Embryonic facial prominence (tissue), 1 donor: ENCODE measurements around the gene SCRN2.

Source experiments
- DNase-seq: peaks from one replicate; pipeline ENCODE4 v3.0.0-alpha.2; 2016; ENCODE audit errors: extremely low spot score

The SCRN2 gene

DNA sequence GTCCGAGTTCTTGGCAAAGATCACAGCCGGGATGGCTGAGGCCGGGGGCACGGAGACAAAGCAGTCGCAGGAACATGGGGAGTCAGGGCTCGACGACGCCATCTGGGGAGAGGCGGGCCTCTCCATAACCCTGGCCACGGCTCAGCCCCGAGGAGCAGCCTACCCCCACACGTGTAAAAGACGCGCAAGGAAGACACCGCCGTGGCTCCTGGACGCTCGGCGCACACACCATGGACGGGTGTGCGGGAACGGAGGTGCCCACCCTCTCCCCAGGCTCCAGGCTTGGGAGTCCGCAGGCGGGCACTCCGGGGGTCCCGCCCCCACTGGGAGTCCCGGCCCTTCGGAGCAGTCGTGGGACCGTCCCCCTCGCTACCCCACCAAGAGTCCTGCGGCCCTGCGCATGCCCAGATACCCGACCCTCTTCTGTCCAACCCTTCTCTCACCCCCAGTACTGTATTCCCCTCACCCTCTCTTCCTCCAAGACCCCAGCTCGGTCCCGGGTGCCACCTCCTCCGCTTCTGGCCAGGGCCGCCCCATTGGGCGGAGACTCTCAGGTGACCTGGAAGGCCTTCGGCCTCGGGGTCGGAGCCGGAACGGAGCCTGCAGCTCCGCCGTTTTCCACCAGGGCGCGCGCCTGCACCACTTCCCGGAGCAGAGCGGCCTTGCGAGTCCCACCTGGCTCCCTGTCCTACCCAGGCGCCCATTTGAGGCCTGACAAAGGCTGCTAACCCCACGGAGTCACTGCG is at the start of gene SCRN2:
SCRN2 (minus strand) TSS at position 532 of the 746 bp plus-strand sequence; CDS start at position 102, 430 bp downstream.
- DNase-seq = peak; percentile 63

DNA sequence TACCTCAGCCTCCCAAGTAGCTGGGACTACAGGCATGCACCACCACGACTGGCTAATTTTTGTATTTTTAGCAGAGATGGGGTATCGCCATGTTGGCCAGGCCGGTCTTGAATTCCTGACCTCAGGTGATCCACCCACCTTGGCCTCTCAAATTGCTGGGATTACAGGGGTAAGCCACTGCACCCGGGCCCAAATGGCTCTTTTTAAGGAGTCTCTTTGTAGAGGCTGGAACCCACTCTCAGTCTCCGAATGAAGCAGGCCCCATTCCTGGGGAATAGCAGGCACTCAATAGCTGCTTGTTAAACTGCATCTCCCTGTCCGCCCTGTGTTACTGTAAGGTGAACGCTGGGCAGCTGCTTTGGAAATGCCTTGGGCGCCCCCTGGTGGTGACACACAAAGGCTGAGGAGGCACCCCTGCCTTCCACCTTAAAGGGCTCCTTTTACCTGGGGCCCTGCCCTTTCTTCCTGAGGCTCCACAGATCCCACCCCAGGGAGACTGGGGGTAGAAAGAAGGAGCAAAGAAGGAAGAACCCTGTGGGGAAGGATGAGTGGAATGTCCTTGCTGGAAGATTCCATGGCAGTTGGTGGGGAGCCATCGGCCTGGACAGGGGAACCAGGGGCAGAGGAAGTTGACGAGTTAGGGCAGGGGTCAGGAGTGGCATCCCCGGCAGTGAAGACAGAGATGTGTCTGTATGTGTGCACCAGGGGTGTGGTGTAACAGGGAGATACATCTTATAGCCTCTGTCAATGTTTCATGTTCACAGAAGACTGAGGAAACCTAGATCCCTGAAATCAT is 48.9 kb upstream of the SCRN2 start:
- DNase-seq = peak; percentile 58

DNA sequence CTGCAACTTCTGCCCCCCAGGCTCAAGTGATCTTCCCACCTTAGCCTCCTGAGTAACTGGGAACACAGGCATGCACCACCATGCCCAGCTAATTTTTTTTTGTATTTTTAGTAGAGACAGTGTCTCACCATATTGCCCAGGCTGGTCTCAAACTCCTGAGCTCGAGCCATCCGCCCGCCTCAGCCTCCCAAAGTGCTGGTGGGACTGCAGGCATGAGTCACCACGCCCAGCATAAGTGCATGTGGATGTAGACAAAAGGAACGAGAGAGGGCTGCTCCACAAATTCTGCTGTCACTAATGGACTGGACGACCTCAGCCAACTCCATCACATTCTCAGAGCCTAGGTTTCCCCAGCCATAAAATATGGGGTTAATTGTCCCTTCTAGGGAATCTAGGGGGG is 47.2 kb upstream of the SCRN2 start:
- DNase-seq = no peak

- no peak for DNase-seq
Observed at GRCh38 chr17:47884905-47885730, 44.0 kb upstream of the SCRN2 start.

DNA sequence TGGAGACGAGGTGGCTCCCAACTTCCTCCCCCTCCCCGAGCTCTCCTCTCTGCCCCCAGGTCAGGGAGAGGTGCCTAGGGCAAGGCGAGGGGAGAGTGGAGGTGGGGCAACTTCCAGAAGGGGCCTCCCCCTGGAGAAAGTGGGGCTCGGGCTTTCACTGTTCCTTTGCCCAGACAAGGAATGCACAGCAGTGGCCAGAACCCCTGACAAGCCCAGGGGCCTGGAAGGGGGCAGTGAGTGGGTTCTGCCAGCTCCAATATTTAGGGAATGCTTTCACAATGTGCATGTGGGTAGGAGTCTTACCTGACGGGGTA is 43.3 kb upstream of the SCRN2 start:
- DNase-seq = no peak

GRCh38 chr17:47883589-47884426 is 42.7 kb upstream of the SCRN2 start:
- DNase-seq = no peak

- DNase-seq = no peak
Observed at GRCh38 chr17:47882695-47883588, 41.9 kb upstream of the SCRN2 start.

DNA sequence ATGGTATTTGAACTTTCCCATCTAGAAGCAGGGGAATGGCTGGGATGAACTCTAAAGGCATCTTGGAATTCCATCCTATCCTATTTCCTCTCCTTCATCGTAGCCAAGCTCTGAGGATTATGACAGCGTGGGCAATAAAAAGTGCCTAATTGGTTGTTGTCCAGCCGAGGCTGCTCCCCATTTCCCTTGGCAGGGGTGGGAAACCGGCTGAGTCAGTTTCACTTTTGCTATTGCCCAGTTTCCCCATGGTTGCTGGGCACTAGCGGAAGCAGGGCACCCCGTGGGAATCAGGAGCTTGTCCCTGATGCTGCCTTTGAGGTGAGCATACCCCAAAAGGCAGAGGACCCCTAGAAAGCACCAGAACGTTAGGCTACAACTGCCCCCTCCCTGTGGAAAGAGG is 41.2 kb upstream of the SCRN2 start:
- no peak for DNase-seq

GRCh38 chr17:47879776-47880454 is 38.8 kb upstream of the SCRN2 start:
- DNase-seq = no peak

GRCh38 chr17:47879028-47879585 is 38.0 kb upstream of the SCRN2 start:
- no peak for DNase-seq

- DNase-seq = no peak
Observed at GRCh38 chr17:47878203-47879027, 37.3 kb upstream of the SCRN2 start.

- DNase-seq = no peak
Observed at GRCh38 chr17:47877368-47878034, 36.4 kb upstream of the SCRN2 start.

GRCh38 chr17:47875011-47875985 is 34.2 kb upstream of the SCRN2 start:
- DNase-seq = no peak

DNA sequence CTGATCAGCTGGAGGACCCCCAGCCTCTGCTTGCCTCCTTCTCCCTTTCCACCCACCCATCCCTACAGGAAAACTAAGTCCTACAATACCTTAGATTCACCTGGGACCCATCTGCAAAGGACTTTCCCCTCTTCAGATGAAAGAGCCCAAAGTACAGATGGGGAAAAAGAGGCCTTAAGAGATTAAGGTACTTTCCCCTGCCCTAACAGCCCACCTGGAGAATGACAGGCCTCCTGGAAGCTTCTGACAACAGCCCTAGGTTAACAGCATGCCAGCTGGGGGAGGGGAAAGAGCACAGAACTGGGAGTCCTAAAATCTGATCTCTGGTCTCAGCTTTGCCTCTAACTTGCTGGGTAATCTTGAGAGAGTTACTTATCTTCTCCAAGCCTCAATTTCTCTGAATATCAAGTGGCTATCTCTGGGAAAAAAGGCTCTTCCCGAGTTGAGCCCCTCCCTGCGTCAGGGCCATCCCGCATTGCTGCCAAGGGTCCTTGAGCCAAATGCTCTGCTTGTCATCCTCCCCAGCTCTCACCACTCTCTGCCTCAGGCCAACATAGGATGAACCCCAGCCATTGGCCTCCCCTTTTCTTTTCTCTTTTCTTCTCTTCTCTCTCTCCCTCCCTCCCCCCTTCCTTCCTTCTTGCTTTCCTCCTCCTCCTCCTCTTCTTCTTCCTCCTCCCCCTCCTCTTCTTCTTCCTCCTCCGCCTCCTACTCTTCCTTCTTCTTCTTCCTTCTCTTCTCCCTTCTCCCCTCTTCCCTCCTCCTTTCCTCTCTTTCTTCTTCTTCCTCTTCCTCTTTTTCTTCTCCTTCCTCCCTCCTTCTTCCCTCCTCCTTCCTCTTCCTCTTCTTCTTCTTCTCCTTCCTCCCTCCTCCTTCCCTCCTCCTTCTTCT is 32.4 kb upstream of the SCRN2 start:
- no peak for DNase-seq

DNA sequence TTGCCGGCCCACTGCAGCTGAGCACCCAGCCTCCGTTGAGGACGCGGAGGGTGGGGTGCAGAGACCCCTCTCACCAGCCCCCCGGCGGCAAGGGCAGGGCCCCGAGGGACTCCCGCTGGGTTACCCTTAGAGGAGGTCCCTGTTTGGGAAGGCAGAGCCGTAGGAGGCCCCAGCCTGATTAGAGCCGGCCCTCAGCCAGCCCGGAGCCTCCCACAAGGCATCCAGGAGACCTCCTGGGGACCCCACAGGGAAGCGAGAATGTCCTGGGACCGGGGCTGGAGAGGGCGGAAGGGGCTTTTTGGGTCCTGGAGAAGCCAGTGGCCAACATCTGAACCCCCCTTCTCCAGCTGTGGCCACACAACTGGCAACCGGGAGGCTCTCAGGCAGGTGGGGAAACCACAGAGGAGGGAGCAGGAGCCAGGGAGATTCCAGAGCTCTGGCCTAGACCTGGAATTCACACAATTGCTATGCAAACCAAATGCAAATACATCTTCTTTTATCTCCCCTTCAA is 31.6 kb upstream of the SCRN2 start:
- DNase-seq = no peak
